Measurements from ENCODE around the gene M6PR.
"Not testable (repeated sequence)": the region's sequence is repeated elsewhere in the genome, so short reads cannot be mapped to it uniquely, and the experiment has no call there.

M6PR gene

GRCh38 chr12:8950702-8951478, 1.4 kb upstream of the M6PR start:
- DNase-seq: no peak

- no peak for DNase-seq
Observed at GRCh38 chr12:8950221-8950527, 729 bp upstream of the M6PR start.

GRCh38 chr12:8948701-8949341, 624 bp downstream of the M6PR start:
- DNase-seq: no peak

- DNase-seq: no peak
Observed at GRCh38 chr12:8947737-8948136, 1.7 kb downstream of the M6PR start.

GRCh38 chr12:8946733-8947132, 2.7 kb downstream of the M6PR start:
- no peak for DNase-seq

- DNase-seq: no peak
Observed at GRCh38 chr12:8943565-8944186, 5.8 kb downstream of the M6PR start.

GRCh38 chr12:8941691-8942478, 7.6 kb downstream of the M6PR start:
- DNase-seq: no peak

- not testable (repeated sequence) for DNase-seq
Observed at GRCh38 chr12:8937842-8938442, 11.5 kb downstream of the M6PR start.

GRCh38 chr12:8936735-8937134, 12.7 kb downstream of the M6PR start:
- DNase-seq: no peak

- not testable (repeated sequence) for DNase-seq
Observed at GRCh38 chr12:8934080-8934479, 15.4 kb downstream of the M6PR start.

GRCh38 chr12:8932464-8932863, 17.0 kb downstream of the M6PR start:
- DNase-seq: not testable (repeated sequence)

GRCh38 chr12:8930655-8931323, 18.7 kb downstream of the M6PR start:
- not testable (repeated sequence) for DNase-seq

GRCh38 chr12:8922544-8922943, 26.9 kb downstream of the M6PR start:
- no peak for DNase-seq

GRCh38 chr12:8919643-8920042, 29.8 kb downstream of the M6PR start:
- DNase-seq: not testable (repeated sequence)

- no peak for DNase-seq
Observed at GRCh38 chr12:8917751-8918150, 31.7 kb downstream of the M6PR start.

GRCh38 chr12:8917031-8917430, 32.4 kb downstream of the M6PR start:
- no peak for DNase-seq

GRCh38 chr12:8916154-8916553, 33.3 kb downstream of the M6PR start:
- no peak for DNase-seq

- peak in 2 of 4 experiments; percentile 6 to 26 for DNase-seq
Observed at GRCh38 chr12:8914716-8915526, 34.5 kb downstream of the M6PR start.

GRCh38 chr12:8914033-8914715, 35.3 kb downstream of the M6PR start, which contains the start of gene PHC1:
TSS of gene PHC1 (plus strand) at chr12:8914509. CDS start at chr12:8917678, 3,169 bp downstream.
- DNase-seq: peak; percentile 42 to 61 (median 58)

- no peak for DNase-seq
Observed at GRCh38 chr12:8913702-8914032, 35.8 kb downstream of the M6PR start.

GRCh38 chr12:8912914-8913313, 36.5 kb downstream of the M6PR start:
- DNase-seq: no peak
